Measurements from ENCODE around the gene MAGED2.

DNA sequence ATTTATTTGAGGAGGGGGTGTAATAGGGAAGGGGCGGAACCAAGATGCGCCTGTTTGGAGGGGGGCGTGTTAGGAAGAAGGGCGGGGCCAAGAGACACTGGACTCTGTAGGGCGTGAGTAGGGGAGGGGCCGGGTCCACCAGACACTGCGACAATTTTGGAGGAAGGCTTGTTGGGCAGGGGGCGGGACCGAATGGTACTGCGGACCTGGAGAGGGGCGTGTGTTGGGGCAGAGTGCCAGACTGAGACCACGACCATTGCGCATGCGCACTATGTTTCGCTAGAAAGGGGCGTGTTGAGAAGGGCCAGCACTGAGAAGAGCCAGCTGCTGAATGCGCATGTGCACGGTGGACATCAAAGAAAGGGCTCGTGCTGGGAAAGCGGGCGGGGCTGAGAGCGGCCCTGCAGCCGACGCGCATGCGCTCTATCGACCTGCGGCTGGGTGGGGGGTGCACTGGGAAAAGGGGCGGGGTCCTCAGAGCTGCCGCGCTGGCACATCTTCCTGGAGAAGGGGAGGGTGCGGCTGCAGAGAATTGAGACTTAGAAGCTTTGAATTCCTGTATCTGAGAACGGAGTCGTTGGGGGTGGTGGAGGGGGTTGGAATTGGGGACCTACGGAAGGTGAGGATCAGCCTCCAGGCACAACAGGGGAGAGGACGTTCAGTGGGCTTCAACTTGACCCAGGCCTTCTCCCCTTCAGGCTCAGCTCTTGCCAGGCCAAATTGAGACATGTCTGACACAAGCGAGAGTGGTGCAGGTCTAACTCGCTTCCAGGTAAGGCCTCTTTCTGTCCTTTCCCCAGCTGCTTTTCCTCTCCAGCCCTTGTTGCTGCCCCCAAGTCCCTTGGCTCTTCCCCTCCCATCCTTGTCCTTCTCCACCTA is 1.3 kb downstream of the MAGED2 start:
- TF ChIP-seq RNF2 (IDR thresholded peaks at IDR 0.05) = no peak
- no peak for TF ChIP-seq CEBPG (CRISPR knock-in tag; IDR thresholded peaks at IDR 0.05)
- no peak for TF ChIP-seq CEBPG (tag; conservative IDR thresholded peaks at IDR 0.05 in 1 of 2, IDR thresholded peaks at IDR 0.05 in 1 of 2)
- no peak for TF ChIP-seq SMARCA5 (IDR thresholded peaks at IDR 0.05)
- TF ChIP-seq, protein P1, sequence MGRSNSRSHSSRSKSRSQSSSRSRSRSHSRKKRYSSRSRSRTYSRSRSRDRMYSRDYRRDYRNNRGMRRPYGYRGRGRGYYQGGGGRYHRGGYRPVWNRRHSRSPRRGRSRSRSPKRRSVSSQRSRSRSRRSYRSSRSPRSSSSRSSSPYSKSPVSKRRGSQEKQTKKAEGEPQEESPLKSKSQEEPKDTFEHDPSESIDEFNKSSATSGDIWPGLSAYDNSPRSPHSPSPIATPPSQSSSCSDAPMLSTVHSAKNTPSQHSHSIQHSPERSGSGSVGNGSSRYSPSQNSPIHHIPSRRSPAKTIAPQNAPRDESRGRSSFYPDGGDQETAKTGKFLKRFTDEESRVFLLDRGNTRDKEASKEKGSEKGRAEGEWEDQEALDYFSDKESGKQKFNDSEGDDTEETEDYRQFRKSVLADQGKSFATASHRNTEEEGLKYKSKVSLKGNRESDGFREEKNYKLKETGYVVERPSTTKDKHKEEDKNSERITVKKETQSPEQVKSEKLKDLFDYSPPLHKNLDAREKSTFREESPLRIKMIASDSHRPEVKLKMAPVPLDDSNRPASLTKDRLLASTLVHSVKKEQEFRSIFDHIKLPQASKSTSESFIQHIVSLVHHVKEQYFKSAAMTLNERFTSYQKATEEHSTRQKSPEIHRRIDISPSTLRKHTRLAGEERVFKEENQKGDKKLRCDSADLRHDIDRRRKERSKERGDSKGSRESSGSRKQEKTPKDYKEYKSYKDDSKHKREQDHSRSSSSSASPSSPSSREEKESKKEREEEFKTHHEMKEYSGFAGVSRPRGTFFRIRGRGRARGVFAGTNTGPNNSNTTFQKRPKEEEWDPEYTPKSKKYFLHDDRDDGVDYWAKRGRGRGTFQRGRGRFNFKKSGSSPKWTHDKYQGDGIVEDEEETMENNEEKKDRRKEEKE (IDR thresholded peaks at IDR 0.05; ENCODE audit: borderline replicate concordance in 1 of 2, control insufficient read depth in 1 of 2, low read depth in 2 of 2, low read length in 1 of 2) = no peak
- TF ChIP-seq, protein P2, sequence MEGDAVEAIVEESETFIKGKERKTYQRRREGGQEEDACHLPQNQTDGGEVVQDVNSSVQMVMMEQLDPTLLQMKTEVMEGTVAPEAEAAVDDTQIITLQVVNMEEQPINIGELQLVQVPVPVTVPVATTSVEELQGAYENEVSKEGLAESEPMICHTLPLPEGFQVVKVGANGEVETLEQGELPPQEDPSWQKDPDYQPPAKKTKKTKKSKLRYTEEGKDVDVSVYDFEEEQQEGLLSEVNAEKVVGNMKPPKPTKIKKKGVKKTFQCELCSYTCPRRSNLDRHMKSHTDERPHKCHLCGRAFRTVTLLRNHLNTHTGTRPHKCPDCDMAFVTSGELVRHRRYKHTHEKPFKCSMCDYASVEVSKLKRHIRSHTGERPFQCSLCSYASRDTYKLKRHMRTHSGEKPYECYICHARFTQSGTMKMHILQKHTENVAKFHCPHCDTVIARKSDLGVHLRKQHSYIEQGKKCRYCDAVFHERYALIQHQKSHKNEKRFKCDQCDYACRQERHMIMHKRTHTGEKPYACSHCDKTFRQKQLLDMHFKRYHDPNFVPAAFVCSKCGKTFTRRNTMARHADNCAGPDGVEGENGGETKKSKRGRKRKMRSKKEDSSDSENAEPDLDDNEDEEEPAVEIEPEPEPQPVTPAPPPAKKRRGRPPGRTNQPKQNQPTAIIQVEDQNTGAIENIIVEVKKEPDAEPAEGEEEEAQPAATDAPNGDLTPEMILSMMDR (IDR thresholded peaks at IDR 0.05 in 2 of 3, conservative IDR thresholded peaks at IDR 0.05 in 1 of 3; ENCODE audit: insufficient read depth in 2 of 3, low read depth in 1 of 3, low read length in 3 of 3) = no peak
- TF ChIP-seq, protein P3, sequence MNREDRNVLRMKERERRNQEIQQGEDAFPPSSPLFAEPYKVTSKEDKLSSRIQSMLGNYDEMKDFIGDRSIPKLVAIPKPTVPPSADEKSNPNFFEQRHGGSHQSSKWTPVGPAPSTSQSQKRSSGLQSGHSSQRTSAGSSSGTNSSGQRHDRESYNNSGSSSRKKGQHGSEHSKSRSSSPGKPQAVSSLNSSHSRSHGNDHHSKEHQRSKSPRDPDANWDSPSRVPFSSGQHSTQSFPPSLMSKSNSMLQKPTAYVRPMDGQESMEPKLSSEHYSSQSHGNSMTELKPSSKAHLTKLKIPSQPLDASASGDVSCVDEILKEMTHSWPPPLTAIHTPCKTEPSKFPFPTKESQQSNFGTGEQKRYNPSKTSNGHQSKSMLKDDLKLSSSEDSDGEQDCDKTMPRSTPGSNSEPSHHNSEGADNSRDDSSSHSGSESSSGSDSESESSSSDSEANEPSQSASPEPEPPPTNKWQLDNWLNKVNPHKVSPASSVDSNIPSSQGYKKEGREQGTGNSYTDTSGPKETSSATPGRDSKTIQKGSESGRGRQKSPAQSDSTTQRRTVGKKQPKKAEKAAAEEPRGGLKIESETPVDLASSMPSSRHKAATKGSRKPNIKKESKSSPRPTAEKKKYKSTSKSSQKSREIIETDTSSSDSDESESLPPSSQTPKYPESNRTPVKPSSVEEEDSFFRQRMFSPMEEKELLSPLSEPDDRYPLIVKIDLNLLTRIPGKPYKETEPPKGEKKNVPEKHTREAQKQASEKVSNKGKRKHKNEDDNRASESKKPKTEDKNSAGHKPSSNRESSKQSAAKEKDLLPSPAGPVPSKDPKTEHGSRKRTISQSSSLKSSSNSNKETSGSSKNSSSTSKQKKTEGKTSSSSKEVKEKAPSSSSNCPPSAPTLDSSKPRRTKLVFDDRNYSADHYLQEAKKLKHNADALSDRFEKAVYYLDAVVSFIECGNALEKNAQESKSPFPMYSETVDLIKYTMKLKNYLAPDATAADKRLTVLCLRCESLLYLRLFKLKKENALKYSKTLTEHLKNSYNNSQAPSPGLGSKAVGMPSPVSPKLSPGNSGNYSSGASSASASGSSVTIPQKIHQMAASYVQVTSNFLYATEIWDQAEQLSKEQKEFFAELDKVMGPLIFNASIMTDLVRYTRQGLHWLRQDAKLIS (CRISPR knock-in tag; IDR thresholded peaks at IDR 0.05) = no peak
- TF ChIP-seq, protein P4, sequence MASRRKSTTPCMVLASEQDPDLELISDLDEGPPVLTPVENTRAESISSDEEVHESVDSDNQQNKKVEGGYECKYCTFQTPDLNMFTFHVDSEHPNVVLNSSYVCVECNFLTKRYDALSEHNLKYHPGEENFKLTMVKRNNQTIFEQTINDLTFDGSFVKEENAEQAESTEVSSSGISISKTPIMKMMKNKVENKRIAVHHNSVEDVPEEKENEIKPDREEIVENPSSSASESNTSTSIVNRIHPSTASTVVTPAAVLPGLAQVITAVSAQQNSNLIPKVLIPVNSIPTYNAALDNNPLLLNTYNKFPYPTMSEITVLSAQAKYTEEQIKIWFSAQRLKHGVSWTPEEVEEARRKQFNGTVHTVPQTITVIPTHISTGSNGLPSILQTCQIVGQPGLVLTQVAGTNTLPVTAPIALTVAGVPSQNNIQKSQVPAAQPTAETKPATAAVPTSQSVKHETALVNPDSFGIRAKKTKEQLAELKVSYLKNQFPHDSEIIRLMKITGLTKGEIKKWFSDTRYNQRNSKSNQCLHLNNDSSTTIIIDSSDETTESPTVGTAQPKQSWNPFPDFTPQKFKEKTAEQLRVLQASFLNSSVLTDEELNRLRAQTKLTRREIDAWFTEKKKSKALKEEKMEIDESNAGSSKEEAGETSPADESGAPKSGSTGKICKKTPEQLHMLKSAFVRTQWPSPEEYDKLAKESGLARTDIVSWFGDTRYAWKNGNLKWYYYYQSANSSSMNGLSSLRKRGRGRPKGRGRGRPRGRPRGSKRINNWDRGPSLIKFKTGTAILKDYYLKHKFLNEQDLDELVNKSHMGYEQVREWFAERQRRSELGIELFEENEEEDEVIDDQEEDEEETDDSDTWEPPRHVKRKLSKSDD (conservative IDR thresholded peaks at IDR 0.05; ENCODE audit: low read length) = no peak
- no peak for TF ChIP-seq ERF (CRISPR knock-in tag; IDR thresholded peaks at IDR 0.05)
- TF ChIP-seq CBX3 (IDR thresholded peaks at IDR 0.05; ENCODE audit: borderline replicate concordance in 1 of 2, low read length in 2 of 2) = no peak
- TF ChIP-seq, protein P5, sequence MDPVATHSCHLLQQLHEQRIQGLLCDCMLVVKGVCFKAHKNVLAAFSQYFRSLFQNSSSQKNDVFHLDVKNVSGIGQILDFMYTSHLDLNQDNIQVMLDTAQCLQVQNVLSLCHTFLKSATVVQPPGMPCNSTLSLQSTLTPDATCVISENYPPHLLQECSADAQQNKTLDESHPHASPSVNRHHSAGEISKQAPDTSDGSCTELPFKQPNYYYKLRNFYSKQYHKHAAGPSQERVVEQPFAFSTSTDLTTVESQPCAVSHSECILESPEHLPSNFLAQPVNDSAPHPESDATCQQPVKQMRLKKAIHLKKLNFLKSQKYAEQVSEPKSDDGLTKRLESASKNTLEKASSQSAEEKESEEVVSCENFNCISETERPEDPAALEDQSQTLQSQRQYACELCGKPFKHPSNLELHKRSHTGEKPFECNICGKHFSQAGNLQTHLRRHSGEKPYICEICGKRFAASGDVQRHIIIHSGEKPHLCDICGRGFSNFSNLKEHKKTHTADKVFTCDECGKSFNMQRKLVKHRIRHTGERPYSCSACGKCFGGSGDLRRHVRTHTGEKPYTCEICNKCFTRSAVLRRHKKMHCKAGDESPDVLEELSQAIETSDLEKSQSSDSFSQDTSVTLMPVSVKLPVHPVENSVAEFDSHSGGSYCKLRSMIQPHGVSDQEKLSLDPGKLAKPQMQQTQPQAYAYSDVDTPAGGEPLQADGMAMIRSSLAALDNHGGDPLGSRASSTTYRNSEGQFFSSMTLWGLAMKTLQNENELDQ (CRISPR knock-in tag; IDR thresholded peaks at IDR 0.05; ENCODE audit: borderline replicate concordance) = no peak

Measured in K562 (cell line).